Adipose tissue (tissue), 3 donors: ENCODE results near the gene CNN3. TPM values are rescaled to one million over a fixed set of nuclear protein-coding genes. Genes with fewer than 3 reads are reported as not detected.

Experiments
- H3K27ac ChIP-seq: one replicate; pipeline ENCODE4 v1.5.1; 2013; ENCODE audit warnings: low read depth, low read length
- WGBS, 3 donors: extraction: QIAGEN DNeasy Blood & Tissue Kit; methylation state at CpG; one replicate each; pipeline ENCODE4 v1.1.7; 2013; 5-methylcytosine and 5-hydroxymethylcytosine counted together
- polyA plus RNA-seq, 3 donors: library from polyadenylated mRNA; stranded (reverse); fragments of 200-250 nt; gene quantifications; one replicate each; pipeline ENCODE4 v1.2.3, GENCODE V29; 2013
- donor health status: healthy with polysubstance abuse.
- donor health status: Bipolar disorder and iron deficiency.
- donor health status: healthy.

CNN3 gene
- polyA plus RNA-seq, 3 donors, result 38.4 to 151 (median 131) TPM

DNA sequence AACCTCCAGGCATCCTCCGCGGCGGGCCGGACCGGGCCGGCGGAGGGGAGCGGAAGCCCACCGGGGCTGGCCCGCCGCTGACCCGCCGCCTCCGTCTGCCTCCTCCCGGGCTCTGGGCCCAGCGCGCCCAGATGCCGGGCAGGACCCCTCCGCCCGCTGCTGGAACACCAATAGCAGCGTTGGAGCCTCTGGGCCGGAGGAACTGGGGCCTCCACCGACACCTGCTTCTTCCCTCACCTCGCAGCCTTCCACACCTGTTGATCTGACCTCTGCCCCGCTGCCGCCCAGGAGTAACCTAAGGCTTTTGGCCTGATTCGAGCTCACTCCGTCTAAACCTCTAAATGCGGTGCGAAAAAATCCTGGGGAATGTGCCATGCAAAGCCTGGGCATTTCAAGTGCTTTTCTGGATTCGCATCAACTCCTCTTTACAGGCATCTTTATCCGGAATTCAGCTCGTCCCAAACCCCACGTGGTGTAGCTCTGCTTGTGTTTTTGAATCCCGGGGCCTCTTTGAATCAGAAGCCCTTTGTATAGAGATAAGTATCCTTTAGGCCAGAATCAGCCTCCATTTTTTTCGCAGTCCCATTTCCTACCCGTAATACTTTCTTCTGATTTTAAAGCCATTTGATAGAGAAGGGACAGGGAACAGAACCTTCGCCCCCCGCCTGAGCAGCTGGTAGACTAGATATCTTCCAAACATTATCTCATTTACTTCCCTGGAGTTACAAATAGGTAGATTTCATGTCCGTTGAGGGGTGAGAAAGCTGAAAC is 680 bp upstream of the CNN3 start:
- 13 to 14% (median 14%) methylated on average over 29 to 40 of the region's 40 CpGs for WGBS, 3 donors
- H3K27ac ChIP-seq, result no peak overlapping the region

DNA sequence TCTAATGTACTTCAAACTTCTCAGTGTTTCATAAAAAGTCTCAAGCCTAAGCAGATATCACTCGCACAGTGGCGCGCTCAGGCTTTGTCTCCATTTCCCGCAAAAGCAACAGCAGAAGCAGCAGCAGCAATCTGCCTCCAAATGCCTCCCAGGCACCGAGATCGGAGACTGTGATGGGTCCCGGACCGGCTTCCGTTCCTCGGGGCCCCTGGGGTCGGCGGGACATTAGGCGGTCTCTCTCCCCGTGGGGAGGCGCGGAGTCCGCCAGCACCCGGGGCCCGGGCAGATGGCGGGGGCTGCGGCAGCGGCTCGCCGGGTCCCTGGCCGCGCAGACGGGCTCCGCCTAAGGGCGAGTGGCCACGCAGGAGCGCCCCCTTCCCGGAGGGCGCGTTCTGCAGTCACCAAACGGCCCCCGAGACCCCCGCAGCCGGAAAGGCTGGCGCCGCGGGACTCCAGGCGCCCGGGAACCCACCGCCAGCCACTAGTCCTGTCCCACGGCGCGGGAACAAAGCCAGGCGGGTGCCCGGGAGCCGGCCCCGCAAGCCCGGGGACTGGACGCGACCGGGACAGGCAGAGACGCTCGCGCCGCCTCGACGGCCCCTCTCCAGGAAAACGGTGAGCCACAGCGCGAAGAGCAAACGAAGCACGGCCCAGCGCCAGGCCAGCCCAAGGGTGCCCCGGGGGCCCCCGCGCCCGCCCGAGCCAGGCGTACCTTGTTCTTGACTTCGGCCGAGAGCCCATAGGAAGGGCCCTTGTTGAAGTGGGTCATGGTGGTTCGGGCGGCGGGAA is 590 bp downstream of the CNN3 start:
- peak overlapping the region; percentile 85 for H3K27ac ChIP-seq
- WGBS, 3 donors, result 0% methylated on average over 72 to 78 of the region's 78 CpGs

DNA sequence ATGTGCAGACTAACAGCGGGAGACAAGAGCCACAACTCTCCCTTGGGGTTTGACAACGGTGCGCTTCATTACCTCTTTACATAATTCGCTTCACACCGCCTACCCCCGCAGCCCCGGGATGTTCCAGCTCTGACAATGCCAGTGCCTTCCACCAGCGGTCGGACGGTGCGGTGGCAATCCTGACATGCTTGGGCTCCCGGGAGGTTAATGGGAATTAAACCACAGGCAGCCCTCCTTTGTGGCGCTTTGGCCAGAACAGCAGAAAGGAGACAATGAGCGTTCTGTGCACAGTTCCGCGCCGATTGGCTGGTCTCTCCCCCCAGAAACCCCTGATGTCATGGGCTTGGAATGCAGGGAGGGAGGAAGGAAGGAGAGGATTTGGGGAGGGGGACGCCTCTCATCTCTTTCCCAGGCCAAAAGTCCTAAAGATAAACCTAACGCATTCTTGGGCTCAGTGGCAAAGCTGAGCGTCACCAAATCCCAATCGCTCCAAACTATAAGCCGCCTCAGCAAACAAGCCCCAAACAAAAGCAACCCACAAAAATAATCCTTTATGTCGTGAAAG is 1.3 kb downstream of the CNN3 start:
- peak overlapping the region; percentile 85 for H3K27ac ChIP-seq
- 1 to 3% (median 3%) methylated on average over 23 of the region's 23 CpGs for WGBS, 3 donors

DNA sequence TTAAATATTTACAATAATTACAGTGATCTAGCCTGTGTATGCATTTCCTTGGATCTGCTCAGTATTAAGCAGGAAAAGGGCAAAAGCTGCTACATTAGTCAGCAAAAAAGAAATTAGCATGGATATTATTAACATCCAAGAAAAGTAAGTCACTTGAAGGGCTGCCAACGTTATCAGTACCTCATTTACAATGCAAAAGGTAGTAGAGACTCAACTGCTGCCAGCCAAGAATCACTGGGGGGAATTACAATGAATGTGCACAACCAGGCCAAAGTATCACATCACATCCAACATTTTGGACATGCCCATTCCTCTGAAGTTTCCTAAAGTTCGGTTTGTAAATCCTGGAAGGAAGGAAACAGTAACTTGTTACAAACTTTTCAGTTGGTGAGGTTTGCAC is 1.9 kb downstream of the CNN3 start:
- H3K27ac ChIP-seq, result no peak overlapping the region
- WGBS, 3 donors, result 2 to 14% (median 7%) methylated on average over 2 of the region's 2 CpGs

DNA sequence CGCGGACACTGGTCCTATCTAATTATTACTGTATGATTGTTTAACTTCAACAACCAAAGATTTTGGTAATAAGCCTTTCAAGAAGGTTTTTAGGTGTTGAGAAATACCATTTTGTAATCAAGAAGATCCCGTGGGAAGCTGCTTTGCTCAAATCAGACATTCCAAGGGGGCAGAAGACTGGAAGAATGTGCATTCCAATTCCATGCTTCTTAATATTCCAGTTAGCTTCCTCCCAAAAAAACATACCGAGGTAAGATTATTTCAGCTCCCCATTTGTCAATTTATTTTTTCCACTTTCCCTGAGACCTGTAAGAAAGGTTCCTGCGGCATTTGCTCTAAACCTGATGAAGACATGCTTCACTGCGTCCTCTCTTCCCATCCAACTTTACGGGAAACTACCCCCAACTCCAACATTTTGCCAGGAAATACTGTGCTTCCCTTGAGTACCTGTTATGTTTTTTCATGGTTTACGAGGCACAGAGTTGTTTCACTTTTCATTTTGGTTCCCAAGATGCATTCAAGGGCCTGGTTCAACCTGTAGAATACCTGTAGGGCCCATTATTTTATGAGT is 4.1 kb downstream of the CNN3 start:
- no peak overlapping the region for H3K27ac ChIP-seq
- WGBS, 3 donors, result 54 to 70% (median 63%) methylated on average over 8 of the region's 8 CpGs

DNA sequence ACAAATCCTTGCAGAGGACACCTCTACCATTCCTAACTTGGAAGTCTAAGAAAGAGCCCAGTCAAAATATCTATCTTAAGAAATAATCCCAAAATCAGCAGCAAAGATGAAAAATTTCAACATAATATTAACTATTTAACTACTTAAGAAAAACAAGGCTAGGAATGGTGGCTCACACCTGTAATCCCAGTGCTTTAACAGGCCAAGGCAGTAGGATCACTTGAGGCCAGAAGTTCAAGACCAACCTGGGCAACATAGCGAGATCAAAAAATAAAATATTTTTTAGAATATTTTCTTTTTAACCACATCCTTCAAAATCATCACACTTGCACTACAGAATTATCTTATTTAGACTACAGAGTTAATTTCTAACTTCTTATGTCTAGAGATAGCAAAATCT is 4.9 kb downstream of the CNN3 start:
- no peak overlapping the region for H3K27ac ChIP-seq
- 95 to 100% (median 97%) methylated on average over 1 of the region's 1 CpG for WGBS, 3 donors

DNA sequence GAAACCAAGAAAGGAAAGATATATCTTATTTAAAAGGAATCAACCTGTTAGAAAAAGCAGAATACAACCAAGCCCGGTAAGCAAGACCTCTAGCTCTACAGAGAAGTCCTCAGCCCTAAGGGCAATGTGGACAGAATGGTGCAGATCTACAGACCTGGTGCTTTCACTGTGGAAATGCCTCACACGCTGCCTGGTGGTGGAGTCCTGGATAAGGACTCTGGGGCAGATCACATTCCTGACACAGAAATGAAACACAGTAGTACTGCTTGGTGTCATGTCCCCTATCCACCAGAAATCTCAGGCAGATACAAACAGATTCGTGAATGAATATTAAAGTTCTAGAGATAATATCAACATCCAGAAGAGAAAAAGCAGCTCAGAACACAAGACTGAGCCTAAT is 6.8 kb downstream of the CNN3 start:
- WGBS, 3 donors, result 66 to 77% (median 69%) methylated on average over 3 of the region's 3 CpGs
- no peak overlapping the region for H3K27ac ChIP-seq

DNA sequence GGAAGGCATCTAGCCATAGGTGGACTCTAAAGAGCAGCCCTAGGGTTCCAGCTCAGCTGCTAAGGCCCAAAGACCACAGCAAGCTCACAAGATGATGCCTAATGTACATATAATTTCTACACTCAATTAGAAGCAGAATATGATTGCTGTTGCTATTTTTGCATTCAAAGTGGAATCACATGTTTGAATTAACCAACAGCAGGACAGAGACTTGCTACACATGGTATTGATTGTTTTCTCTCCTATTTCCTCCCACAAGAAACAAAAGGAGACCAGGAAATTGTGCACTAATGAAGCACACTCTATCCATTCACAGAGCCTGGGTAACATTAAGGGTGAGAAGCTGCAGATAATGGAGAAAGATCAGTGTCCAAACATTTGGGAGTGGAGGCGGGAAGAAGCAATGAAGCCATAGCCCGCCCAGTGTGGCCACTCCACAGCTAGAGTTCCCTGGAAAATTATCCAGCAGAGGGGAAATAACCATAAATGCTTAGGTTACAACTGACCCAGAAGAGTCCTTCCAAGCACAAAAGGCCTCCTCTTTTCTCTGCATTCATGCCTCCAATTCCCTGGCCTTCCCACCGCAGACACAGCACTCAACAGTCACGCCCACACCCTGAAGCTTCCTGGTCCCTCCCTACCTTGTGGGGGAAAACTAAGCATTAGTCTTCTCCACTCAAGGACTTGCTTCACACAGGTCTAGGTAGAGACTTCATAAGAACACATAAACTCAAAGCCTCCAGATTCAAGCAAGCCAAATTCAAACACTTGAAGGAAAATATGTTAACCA is 7.5 kb downstream of the CNN3 start:
- WGBS, 3 donors, result 77 to 86% (median 82%) methylated on average over 4 of the region's 4 CpGs
- no peak overlapping the region for H3K27ac ChIP-seq

DNA sequence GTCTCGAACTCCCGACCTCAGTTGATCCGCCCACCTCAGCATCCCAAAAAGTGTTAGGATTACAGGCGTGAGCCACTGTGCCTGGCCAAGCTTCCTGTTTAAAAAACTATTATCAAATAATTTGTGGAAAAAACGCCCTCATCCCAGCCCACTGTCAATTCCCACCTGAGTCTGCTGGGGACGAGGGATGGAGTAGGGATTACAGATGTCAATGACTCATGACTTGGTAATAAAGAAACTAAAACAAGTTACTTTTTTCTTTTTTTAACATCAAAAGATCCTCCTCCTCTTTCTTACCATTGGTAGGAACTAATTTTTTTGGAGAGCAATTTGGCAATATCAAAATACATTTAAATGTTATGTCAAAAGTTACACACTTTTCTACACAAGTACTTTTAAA is 9.7 kb downstream of the CNN3 start:
- H3K27ac ChIP-seq, result no peak overlapping the region
- WGBS, 3 donors, result 78 to 90% (median 82%) methylated on average over 6 of the region's 6 CpGs

DNA sequence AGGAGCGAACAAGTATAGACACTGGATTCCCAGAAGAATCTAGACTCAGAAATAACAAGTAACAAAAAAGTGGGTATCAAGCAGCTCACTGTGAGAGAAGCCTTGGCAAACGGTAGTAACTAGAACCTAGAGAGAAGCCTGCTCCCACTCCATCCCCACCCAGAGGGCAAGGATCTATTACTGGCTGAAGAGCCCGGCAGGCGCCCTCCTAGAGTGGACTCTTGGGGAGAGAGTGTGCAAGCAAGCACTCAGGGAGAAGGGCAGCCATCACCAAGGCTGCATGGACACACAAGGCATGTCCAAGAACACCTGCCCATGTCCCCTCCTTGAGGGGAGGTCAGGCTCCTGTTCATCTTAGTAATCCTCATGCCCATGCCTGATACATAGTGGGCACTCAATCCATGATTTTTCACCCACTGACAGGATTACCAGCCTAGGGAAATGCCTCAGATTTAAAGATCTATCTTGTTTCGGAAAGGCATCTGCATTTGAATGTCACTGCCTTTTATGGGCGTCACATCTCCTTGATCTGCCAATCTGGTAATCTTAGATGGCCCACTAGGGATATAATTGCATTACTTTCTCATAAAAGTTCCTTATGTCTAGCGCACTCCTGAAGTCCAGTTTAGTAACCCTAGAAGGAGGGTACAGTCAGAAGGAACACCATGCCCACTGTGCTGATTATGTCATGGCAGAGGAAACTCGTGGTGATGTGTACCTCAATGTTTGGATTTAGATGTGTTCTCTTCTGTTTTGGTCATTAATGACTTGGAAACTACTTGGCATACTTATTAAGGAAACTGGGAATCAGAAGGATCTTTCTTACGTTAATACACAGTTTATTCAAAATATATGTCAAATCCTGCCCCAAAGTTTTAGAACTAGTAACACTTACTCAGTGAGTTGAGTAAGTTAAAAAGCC is 14.4 kb downstream of the CNN3 start:
- 64 to 75% (median 72%) methylated on average over 9 of the region's 9 CpGs for WGBS, 3 donors

DNA sequence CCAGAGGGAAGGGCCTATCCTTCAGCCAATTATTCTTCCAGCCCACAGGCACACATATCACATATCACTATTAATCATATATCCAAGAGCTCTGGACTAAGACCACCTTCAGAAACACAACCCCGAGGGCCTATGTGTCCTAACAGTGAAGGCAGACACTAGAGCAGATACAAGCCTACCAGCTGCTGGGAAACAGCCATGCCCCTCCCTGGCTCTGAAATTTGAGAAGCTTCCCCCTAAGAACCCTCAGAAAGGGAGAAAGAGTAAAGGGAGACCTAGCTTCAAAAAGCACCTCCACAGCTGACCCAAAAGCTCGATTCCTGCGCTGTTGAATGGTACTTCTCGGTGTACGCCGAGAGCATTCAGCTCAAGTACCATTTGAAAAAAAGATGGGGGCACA is 17.4 kb downstream of the CNN3 start:
- no peak overlapping the region for H3K27ac ChIP-seq
- WGBS, 3 donors, result 88 to 92% (median 90%) methylated on average over 6 of the region's 6 CpGs

More for the DNA sequence above, 14.4 kb downstream of the CNN3 start:
- no peak overlapping the region for H3K27ac ChIP-seq

DNA sequence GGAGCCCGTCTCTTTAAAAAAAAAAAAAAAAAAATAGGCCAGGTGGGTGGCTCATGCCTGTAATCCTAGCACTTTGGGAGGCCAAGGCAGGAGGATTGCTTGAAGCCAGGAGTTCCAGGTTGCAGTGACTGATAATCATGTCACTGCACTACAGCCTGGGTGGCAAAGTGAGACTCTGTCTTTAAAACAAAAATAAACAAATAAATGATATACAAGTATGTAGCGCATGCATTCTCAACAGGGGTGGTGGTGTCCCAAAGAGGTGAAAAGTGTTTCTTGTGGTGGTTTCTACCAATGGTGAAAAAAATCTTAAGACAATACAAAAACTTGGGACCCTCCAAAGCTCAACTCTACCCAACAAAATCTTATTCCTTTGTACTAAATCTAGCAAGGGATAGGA is 17.9 kb downstream of the CNN3 start:
- 93 to 98% (median 98%) methylated on average over 2 of the region's 2 CpGs for WGBS, 3 donors
- H3K27ac ChIP-seq, result no peak overlapping the region

DNA sequence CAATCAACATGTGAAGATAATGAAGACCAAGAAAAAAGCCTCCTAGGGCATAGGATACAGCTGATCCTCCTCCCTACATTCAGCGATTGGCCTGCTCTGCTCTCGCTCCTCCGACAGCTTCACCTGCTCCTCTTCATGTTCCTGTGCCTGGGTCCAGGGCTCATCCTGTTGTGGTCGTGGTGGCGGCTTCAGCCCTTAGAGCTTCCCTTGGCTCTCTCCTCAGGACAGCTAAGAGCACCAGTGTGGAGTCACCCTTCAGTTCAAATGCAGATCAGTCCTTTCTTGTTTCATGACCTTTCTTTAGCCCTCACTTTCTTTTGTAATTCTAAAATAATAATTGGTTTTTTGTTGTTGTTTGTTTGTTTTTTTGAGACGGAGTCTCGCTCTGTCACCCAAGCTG is 18.7 kb downstream of the CNN3 start:
- 93 to 95% (median 94%) methylated on average over 7 of the region's 7 CpGs for WGBS, 3 donors
- no peak overlapping the region for H3K27ac ChIP-seq

DNA sequence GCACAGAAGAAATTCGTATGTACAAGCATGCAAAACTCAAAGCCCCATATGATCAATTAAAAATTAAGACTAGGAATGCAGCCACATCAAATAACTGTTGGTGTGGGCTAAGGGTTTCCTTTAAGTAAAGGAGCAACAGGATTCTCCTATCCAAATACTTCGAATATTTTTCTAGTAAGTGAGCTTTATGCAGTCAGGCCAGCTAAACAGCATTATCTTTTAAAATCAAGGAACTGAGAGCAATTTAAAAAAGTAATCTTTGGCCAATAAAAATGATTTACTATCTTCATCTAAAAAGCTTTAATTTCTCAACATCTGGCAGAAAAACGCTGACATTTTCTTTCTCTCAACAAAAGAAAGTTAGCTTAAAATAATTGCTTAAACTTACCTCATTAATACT is 19.8 kb downstream of the CNN3 start:
- WGBS, 3 donors, result 55 to 65% (median 64%) methylated on average over 3 of the region's 3 CpGs
- no peak overlapping the region for H3K27ac ChIP-seq

DNA sequence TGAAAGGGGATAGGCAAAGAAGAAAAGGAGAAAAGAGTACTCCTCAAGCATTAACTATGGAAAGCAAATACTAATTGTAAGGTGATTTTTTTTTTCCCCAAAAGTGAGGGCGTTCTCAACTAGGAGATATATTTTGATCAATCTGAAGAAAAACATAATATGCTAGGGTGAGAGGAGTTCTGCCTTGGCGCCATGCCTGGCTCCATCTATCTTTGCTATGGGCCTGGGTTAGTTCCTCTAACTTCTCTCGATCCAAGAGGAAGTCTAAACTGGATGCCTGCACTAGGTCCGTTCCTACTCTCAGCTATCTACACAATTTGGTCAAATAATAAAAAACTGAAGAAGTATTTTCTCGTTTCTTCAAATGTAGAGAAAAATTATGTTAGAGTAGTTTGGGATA is 20.5 kb downstream of the CNN3 start:
- 58 to 82% (median 71%) methylated on average over 5 of the region's 5 CpGs for WGBS, 3 donors
- no peak overlapping the region for H3K27ac ChIP-seq

DNA sequence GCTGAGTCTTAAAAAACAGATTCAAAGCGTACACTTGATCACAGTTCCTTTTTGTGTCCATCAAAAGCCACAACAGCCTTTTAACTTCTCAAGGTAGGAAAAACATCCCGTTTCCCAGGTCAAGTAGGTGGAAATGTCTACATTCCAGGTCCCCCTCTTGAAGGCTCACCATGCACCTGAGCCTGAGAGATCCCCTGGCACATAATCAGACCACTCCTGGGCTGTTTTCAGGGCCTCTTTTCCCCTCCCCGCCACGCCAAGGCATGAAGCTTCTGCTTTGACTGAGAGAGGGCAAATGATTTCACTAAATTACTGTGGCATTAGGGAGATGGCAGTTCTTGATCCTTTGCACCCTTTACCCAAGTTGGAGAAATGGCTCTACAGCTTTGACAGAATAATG is 21.7 kb downstream of the CNN3 start:
- 89 to 93% (median 91%) methylated on average over 4 of the region's 4 CpGs for WGBS, 3 donors

DNA sequence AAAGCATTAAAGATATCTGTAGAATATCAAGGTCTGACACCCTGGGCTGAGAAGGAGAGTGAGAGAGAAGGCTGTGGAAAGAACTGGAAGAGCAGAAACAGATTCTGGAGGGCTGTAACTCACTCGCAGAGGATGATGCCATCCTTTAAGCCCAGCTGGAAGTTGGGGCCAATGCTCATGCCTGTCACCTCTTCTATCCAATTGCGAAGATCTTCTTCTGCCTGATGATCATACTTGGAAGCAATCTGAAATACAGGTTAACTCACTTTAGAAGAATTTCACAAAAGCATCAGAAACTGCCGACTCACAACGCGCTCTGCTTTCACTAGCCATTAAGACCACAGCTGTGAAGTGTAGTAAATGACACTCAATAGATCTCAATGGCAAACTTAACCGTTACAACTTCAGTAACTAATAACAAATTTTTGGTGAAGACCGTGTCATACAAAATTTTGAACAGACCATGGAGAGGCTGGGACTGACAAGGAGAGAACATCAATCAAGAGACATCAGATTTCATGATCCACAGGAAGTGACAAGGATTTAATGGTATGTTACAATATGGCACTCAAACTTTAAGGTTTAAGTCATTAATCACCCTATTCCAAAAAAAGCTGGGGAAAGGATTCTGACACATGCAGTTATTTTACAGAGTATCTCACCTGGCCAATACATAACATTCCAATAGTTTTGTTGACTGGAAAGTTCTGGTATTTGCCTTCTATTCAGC is 23.5 kb downstream of the CNN3 start:
- no peak overlapping the region for H3K27ac ChIP-seq
- WGBS, 3 donors, result 90 to 91% (median 91%) methylated on average over 7 of the region's 7 CpGs

More for the DNA sequence above, 21.7 kb downstream of the CNN3 start:
- H3K27ac ChIP-seq, result no peak overlapping the region
